GM18498 (cell line): ENCODE measurements around the gene APOB.

Source experiments
- ATAC-seq: cut with Tn5 transposase; IDR thresholded peaks from one replicate; pipeline ENCODE4 v1.9.1; 2021; ENCODE audit warnings: mild to moderate bottlenecking, moderate library complexity; ENCODE audit not compliant: unreplicated experiment

Gene APOB

DNA sequence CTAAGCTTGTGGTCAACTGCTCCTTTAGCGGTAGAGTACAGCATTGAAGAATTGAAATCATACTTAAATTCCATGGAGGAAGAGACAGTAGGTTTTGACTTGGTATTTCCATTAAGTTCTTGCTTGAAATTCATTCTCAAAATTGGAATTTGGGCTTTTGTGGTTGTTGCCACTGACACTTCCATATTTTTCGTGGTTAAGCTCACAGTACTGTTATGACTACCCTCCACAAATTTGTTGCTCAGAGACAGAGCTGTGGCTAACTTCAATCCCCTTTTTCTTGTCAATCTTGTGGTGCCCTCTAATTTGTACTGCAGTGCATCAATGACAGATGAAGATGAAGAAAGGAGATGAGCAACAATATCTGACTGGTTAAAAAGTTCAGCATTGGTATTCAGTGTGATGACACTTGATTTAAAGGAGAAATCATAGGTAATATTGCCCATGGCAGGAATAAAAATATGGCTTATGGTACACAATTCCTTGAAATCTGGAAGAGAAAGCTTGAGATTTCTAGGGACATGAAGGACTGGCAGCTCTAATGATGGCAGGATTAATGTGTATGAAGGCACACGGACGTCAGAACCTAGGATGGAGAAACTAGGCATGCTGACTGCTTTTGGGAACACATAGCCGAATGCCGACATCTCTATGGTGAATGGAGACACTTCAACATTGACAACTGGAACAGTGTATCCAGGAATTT is 37.3 kb downstream of the APOB start:
- ATAC-seq = no peak

DNA sequence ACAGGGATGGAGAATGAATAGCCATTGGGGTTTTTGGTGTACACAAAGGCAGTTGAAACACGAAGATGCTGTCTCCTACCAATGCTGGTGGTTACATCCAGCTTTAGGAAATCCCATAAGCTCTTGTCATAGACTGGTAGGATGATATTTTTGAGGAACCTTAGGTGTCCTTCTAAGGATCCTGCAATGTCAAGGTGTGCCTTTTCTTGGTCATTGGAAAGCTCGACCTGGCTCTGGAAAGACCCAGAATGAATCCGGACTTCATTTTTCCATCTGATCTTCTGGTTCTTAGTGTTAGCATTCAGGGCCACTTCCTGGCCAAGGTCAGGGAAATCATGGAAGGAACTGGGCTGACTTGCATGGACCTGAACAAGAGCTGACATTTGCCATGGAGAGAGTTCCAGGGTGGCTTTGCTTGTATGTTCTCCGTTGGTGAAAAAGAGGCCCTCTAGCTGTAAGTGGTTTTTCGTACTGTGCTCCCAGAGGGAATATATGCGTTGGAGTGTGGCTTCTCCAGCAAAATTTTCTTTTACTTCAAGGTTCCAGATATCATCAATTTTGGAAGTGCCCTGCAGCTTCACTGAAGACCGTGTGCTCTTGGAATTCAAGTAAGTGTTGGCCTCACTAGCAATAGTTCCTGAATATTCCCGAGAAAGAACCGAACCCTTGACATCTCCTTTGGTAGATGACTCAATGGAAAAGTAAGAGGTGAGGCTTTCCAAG is 38.0 kb downstream of the APOB start:
- no peak for ATAC-seq

GRCh38 chr2:21005111-21005699 is 38.7 kb downstream of the APOB start:
- no peak for ATAC-seq

- ATAC-seq = no peak
These were observed 39.7 kb downstream of the APOB start for GRCh38 chr2:21004181-21004572.

DNA sequence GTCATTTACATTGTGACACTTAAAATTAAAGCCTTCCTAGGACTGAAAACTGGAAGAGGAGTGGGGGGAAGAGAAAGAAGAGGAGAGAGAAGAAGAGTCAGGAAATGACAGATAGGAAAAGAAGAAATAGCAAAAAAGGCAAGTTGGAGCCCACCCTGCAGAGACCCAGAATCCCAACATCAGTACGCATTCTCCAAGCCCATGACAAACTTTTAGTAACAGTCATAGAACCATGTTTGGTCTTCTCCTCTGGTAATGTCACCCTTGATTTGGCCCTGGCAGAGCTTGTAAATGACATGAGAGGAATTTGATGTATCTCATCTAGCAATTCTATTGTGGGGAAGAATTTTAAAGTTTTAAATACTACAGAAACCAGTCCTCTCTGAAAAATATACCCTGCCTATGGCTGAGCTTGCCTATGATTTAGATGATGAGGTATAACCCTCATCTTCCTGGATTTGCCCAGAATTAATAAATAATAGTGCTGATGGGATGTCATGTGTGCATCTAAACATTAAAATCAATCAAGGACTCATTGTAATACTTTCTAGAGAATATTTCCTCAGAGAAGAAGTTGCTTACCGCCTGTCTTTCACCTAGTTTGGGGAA is 40.2 kb downstream of the APOB start:
- no peak for ATAC-seq

DNA sequence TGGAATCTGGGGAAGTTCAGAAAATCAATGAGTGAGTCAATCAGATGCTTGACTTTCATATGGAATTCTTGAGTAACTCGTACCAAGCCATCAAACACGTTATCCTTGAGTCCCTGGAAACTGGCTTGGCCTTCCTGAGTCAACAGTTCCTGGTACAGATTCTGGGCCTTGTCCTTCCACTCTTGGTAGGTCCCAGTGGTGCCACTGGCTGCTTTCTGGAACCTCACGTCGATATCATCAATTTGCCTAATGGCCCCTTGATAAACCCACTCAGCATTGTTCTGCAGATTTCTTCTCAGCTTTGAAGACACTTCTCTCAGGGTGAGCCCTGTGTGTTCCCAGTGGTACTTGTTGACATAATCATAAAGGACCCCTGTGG is 41.1 kb downstream of the APOB start:
- no peak for ATAC-seq

DNA sequence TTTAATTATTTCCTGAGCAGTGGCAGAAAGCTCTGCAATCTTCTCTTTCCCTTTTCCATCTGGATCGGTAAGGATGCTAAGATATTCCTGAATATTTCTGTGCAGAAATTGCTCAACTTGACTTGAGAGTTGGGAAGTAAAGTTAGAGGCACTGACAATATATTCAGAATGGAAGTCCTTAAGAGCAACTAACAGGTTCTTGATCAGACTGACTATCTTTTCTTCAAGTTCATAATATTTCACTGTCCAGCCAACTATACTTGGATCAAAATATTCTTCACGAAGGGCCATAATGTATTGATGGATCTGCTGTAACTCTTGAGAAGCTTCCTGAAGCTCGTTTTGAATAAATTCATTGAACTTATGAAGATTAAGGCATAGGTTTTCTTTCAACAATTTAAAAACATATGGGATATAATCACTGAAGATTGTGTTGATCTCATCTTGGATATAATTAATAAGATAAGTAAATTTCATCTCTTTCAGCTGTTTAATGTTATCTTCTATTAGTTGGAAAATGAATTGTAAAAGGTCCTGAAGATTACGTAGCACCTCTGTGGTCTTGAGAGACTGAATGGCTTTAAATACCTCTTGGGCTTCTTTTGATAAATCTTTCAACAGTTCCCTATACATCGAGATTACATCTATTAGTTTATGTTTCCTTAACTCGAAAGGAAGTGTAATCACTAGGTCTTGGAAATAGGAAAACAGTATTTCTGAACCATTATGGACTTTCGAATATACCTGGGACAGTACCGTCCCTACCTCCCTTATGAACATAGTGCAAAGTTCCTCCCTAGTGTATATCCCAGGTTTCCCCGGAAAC is 41.7 kb downstream of the APOB start:
- no peak for ATAC-seq

GRCh38 chr2:21001225-21001946 is 42.5 kb downstream of the APOB start:
- ATAC-seq = no peak

- ATAC-seq = no peak
These were observed 43.8 kb downstream of the APOB start for GRCh38 chr2:20999906-21000645.

GRCh38 chr2:20998972-20999905 is 44.6 kb downstream of the APOB start:
- ATAC-seq = no peak

DNA sequence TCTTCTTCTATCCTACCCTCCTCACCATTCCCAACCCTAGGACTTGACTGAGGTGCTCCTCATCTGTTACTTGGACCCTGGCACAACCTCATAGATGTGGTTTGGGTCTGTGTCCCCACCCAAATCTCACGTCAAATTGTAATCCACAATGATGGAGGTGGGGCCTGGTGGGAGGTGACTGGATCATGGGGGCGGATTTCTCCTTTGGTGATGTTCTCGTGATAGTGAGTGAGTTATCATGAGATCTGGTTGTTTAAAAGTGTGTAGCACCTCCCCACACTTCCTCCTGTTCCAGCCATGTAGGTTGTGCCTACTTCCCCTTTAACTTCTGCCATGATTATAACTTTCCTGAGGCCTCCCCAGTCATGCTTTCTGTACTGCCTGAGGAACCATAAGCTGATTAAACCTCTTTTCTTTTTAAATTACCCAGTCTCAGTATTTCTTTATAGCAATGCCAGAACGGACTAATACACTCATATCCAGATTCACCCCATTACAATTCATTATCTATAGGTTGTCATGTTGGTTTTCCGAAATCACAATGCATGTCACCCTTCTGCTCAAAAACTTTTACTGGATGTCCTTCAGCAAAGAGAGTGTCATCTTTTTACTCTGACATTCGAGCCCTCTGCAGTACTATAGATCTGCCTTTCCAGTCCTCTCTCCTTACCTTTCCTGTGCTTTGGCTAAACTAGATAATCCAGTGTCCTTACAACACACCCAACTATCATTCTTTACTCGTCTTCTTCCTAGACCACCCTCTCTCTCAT is 45.7 kb downstream of the APOB start:
- ATAC-seq = no peak

DNA sequence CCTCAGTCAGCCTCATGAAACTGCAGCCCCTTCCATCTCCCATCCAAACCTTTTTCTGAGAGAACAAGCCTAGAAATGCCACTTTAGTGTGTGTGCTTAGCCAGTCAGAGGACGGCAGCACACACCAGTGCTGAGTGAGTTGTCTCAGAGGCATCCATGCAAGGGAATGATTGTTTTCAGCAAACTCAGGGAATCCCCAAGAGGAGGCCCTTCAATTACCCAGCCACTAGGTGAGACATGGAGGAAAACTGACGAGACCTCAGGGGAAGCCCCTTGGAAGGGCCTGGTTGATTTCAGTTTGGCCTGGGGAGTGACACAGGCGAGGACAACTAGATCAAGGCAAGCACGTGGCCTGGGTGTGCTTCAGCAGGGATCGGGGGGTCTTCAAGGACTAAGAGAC is 49.7 kb downstream of the APOB start:
- no peak for ATAC-seq

DNA sequence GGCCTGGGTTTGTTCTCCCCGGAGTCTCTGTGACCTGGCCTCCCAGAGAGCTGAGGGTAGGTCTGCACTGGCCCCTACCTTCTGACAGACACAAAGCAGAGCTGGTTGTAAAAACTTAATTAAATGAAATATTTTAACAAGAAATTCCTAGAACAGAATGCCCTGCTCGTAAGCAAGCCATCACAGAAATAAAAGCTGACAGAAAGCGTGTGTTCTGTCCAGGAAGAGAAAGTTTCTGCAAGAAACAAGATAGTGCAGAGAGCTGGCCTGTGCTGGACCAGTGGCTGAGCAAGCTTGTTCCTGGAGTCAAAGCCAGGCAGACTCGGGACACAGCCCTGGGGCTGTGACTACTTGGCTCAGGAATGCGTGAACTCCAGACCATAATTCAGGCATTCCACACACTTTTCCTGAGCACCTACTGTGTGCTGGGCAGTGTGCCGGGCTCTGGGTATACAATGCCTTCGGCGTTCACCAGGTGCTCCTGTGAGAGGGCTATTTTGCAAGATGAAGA is 51.6 kb downstream of the APOB start:
- ATAC-seq = no peak

GRCh38 chr2:20990442-20991430 is 53.1 kb downstream of the APOB start:
- no peak for ATAC-seq

GRCh38 chr2:20989404-20989803 is 54.5 kb downstream of the APOB start:
- no peak for ATAC-seq

DNA sequence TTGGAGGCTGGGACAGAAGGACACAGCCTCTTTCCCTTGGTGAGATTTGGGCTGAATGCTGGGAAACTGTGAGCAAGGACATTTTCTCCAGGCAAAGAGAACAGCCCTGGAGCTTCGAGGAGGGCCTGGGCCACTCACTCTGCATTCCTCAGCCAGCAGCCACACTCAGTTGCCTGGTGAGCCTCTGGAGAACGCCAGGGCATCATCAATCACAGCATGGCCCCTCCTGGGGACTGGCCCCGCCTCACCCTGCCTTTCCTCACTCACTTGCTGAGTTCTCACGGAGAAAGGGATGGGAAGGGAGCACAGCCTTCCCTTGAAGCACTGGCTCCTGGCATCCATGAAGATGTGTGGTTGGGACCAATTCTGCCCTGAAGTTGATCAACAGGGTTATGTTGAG is 55.0 kb downstream of the APOB start:
- ATAC-seq = no peak
